ENCODE results near the gene NEMP2.

DNA sequence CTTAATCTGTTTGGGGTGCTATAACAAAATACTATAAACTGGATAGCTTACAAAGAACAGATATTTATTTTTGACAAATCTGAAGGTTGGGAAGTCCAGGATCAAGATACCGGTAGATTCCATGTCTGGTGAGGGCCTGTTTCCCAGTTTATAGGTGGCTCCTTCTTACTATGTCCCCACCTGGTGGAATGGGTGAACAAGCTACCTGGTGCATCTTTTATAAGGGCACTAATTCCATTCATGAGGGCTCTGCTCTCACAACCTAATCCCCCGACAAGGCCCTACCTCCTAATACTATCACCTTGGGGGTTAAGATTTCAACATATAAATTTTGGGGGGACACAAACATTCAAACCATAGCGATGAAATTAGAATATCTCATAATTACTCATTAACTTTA, 15.6 kb upstream of the NEMP2 start:
- TF ChIP-seq MYC (IDR thresholded peaks at IDR 0.05; ENCODE audit: borderline replicate concordance, low read length): no peak
- TF ChIP-seq CTCF (IDR thresholded peaks at IDR 0.05): no peak
- no peak for TF ChIP-seq POLR2A (IDR thresholded peaks at IDR 0.05; ENCODE audit: low read length)

Measured in A549 (cell line).